Stimulated activated memory B cell treated with anti-CD40 and anti-IgM and Interleukin-4, amounts not matched to agents 10 μg/mL and 1 μg/mL and 100 μg/mL, for 72 hours (primary cell): Measurements from ENCODE around the gene APBA2.

ENCODE experiments used
- ATAC-seq: fragments of 150-1000 bp; cut with Tn5 transposase; 2 replicates; pipeline ENCODE4 v1.10.0; 2021
- H3K27ac Mint-ChIP-seq: one replicate; pipeline ENCODE4 v1.8.0; 2022; ENCODE audit warnings: mild to moderate bottlenecking, mixed read lengths
- H3K27me3 Mint-ChIP-seq: one replicate; pipeline ENCODE4 v1.8.0; 2022; ENCODE audit warnings: mixed read lengths
- H3K36me3 Mint-ChIP-seq: one replicate; pipeline ENCODE4 v1.8.0; 2022; ENCODE audit warnings: mixed read lengths
- H3K4me1 Mint-ChIP-seq: one replicate; pipeline ENCODE4 v1.8.0; 2022; ENCODE audit warnings: mixed read lengths
- H3K4me3 Mint-ChIP-seq: one replicate; pipeline ENCODE4 v1.8.0; 2022; ENCODE audit warnings: mild to moderate bottlenecking, moderate library complexity, mixed read lengths
- H3K9me3 Mint-ChIP-seq: one replicate; pipeline ENCODE4 v1.8.0; 2022; ENCODE audit warnings: mixed read lengths

APBA2 gene

GRCh38 chr15:28930011-28930410 is 44.2 kb downstream of the APBA2 start:
- H3K36me3 Mint-ChIP-seq, result no peaks in the 10 kb centered on the region
- no peaks in the 10 kb centered on the region for H3K9me3 Mint-ChIP-seq
- H3K4me3 Mint-ChIP-seq, result no peak overlapping the region
- H3K27ac Mint-ChIP-seq, result no peak overlapping the region
- no peak for ATAC-seq
- H3K4me1 Mint-ChIP-seq, result no peaks in the 10 kb centered on the region
- peaks cover 40% of the 10 kb centered on the region for H3K27me3 Mint-ChIP-seq

- Mint-ChIP-seq H3K27me3 (peaks cover 46% of the 10 kb centered on the region), H3K4me3 (no peak overlapping the region), H3K4me1 (no peaks in the 10 kb centered on the region), H3K27ac (no peak overlapping the region), H3K36me3 (no peaks in the 10 kb centered on the region), H3K9me3 (no peaks in the 10 kb centered on the region)
- ATAC-seq, result no peak
Observed at GRCh38 chr15:28930476-28931291, 44.9 kb downstream of the APBA2 start.

GRCh38 chr15:28931828-28932227 is 46.1 kb downstream of the APBA2 start:
- Mint-ChIP-seq H3K4me1 (no peaks in the 10 kb centered on the region), H3K9me3 (no peaks in the 10 kb centered on the region), H3K27me3 (peaks cover 46% of the 10 kb centered on the region), H3K27ac (no peak overlapping the region), H3K4me3 (no peak overlapping the region), H3K36me3 (no peaks in the 10 kb centered on the region)
- ATAC-seq, result no peak

GRCh38 chr15:28932361-28932760 is 46.6 kb downstream of the APBA2 start:
- Mint-ChIP-seq H3K9me3 (no peaks in the 10 kb centered on the region), H3K36me3 (no peaks in the 10 kb centered on the region), H3K27ac (no peak overlapping the region), H3K27me3 (peaks cover 46% of the 10 kb centered on the region), H3K4me3 (no peak overlapping the region), H3K4me1 (no peaks in the 10 kb centered on the region)
- ATAC-seq, result no peak

GRCh38 chr15:28933710-28934445 is 48.1 kb downstream of the APBA2 start:
- H3K9me3 Mint-ChIP-seq, result peaks cover under 1% of the 10 kb centered on the region
- ATAC-seq, result no peak
- H3K4me1 Mint-ChIP-seq, result no peaks in the 10 kb centered on the region
- H3K4me3 Mint-ChIP-seq, result no peak overlapping the region
- H3K27ac Mint-ChIP-seq, result no peak overlapping the region
- H3K27me3 Mint-ChIP-seq, result peaks cover 37% of the 10 kb centered on the region
- H3K36me3 Mint-ChIP-seq, result no peaks in the 10 kb centered on the region

GRCh38 chr15:28934645-28935044 is 48.9 kb downstream of the APBA2 start:
- Mint-ChIP-seq H3K9me3 (peaks cover 2% of the 10 kb centered on the region), H3K27ac (no peak overlapping the region), H3K27me3 (peaks cover 36% of the 10 kb centered on the region), H3K4me3 (no peak overlapping the region), H3K36me3 (no peaks in the 10 kb centered on the region), H3K4me1 (no peaks in the 10 kb centered on the region)
- ATAC-seq, result no peak

GRCh38 chr15:28935316-28935715 is 49.5 kb downstream of the APBA2 start:
- Mint-ChIP-seq H3K4me3 (no peak overlapping the region), H3K9me3 (peaks cover 2% of the 10 kb centered on the region), H3K27ac (no peak overlapping the region), H3K4me1 (no peaks in the 10 kb centered on the region), H3K27me3 (peaks cover 29% of the 10 kb centered on the region), H3K36me3 (no peaks in the 10 kb centered on the region)
- no peak for ATAC-seq

- no peaks in the 10 kb centered on the region for H3K36me3 Mint-ChIP-seq
- no peak for ATAC-seq
- H3K27ac Mint-ChIP-seq, result no peak overlapping the region
- H3K27me3 Mint-ChIP-seq, result peaks cover 22% of the 10 kb centered on the region
- no peak overlapping the region for H3K4me3 Mint-ChIP-seq
- peaks cover 2% of the 10 kb centered on the region for H3K9me3 Mint-ChIP-seq
- H3K4me1 Mint-ChIP-seq, result no peaks in the 10 kb centered on the region
Observed at GRCh38 chr15:28936081-28936480, 50.3 kb downstream of the APBA2 start.

GRCh38 chr15:28936481-28936881 is 50.7 kb downstream of the APBA2 start:
- no peak for ATAC-seq
- Mint-ChIP-seq H3K9me3 (peaks cover 2% of the 10 kb centered on the region), H3K4me1 (no peaks in the 10 kb centered on the region), H3K27me3 (peaks cover 18% of the 10 kb centered on the region), H3K4me3 (no peak overlapping the region), H3K27ac (no peak overlapping the region), H3K36me3 (no peaks in the 10 kb centered on the region)

GRCh38 chr15:28937271-28937670 is 51.5 kb downstream of the APBA2 start:
- no peak overlapping the region for H3K27ac Mint-ChIP-seq
- H3K4me1 Mint-ChIP-seq, result no peaks in the 10 kb centered on the region
- no peaks in the 10 kb centered on the region for H3K36me3 Mint-ChIP-seq
- ATAC-seq, result no peak
- peaks cover 10% of the 10 kb centered on the region for H3K27me3 Mint-ChIP-seq
- H3K9me3 Mint-ChIP-seq, result peaks cover 2% of the 10 kb centered on the region
- no peak overlapping the region for H3K4me3 Mint-ChIP-seq

GRCh38 chr15:28942046-28942445 is 56.3 kb downstream of the APBA2 start:
- Mint-ChIP-seq H3K27ac (no peak overlapping the region), H3K27me3 (no peaks in the 10 kb centered on the region), H3K4me1 (no peaks in the 10 kb centered on the region), H3K9me3 (peaks cover 5% of the 10 kb centered on the region), H3K36me3 (no peaks in the 10 kb centered on the region), H3K4me3 (no peak overlapping the region)
- no peak for ATAC-seq

- H3K27ac Mint-ChIP-seq, result no peak overlapping the region
- H3K4me3 Mint-ChIP-seq, result no peak overlapping the region
- H3K27me3 Mint-ChIP-seq, result no peaks in the 10 kb centered on the region
- H3K9me3 Mint-ChIP-seq, result peaks cover 5% of the 10 kb centered on the region
- H3K36me3 Mint-ChIP-seq, result no peaks in the 10 kb centered on the region
- H3K4me1 Mint-ChIP-seq, result no peaks in the 10 kb centered on the region
- ATAC-seq, result no peak
Observed at GRCh38 chr15:28942571-28942970, 56.8 kb downstream of the APBA2 start.

GRCh38 chr15:28943146-28943545 is 57.4 kb downstream of the APBA2 start:
- H3K4me3 Mint-ChIP-seq, result no peak overlapping the region
- H3K36me3 Mint-ChIP-seq, result no peaks in the 10 kb centered on the region
- ATAC-seq, result no peak
- H3K27me3 Mint-ChIP-seq, result no peaks in the 10 kb centered on the region
- H3K9me3 Mint-ChIP-seq, result peaks cover 5% of the 10 kb centered on the region
- H3K4me1 Mint-ChIP-seq, result no peaks in the 10 kb centered on the region
- H3K27ac Mint-ChIP-seq, result no peak overlapping the region

GRCh38 chr15:28943611-28944230 is 57.9 kb downstream of the APBA2 start:
- no peak for ATAC-seq
- H3K4me1 Mint-ChIP-seq, result peaks cover 4% of the 10 kb centered on the region
- H3K9me3 Mint-ChIP-seq, result peaks cover 5% of the 10 kb centered on the region
- no peak overlapping the region for H3K4me3 Mint-ChIP-seq
- H3K36me3 Mint-ChIP-seq, result no peaks in the 10 kb centered on the region
- H3K27me3 Mint-ChIP-seq, result peaks cover 5% of the 10 kb centered on the region
- H3K27ac Mint-ChIP-seq, result no peak overlapping the region

- Mint-ChIP-seq H3K4me1 (peaks cover 8% of the 10 kb centered on the region), H3K9me3 (peaks cover 2% of the 10 kb centered on the region), H3K4me3 (no peak overlapping the region), H3K36me3 (no peaks in the 10 kb centered on the region), H3K27ac (no peak overlapping the region), H3K27me3 (peaks cover 11% of the 10 kb centered on the region)
- ATAC-seq, result no peak
Observed at GRCh38 chr15:28944286-28944685, 58.5 kb downstream of the APBA2 start.
